HG02852 (cell line): ENCODE data around the gene GLI2.

ENCODE experiments used
- ATAC-seq: cut with Tn5 transposase; IDR thresholded peaks from one replicate; pipeline ENCODE4 v1.9.1; 2021; ENCODE audit warnings: mild to moderate bottlenecking, moderate library complexity; ENCODE audit not compliant: unreplicated experiment

GLI2 gene

DNA sequence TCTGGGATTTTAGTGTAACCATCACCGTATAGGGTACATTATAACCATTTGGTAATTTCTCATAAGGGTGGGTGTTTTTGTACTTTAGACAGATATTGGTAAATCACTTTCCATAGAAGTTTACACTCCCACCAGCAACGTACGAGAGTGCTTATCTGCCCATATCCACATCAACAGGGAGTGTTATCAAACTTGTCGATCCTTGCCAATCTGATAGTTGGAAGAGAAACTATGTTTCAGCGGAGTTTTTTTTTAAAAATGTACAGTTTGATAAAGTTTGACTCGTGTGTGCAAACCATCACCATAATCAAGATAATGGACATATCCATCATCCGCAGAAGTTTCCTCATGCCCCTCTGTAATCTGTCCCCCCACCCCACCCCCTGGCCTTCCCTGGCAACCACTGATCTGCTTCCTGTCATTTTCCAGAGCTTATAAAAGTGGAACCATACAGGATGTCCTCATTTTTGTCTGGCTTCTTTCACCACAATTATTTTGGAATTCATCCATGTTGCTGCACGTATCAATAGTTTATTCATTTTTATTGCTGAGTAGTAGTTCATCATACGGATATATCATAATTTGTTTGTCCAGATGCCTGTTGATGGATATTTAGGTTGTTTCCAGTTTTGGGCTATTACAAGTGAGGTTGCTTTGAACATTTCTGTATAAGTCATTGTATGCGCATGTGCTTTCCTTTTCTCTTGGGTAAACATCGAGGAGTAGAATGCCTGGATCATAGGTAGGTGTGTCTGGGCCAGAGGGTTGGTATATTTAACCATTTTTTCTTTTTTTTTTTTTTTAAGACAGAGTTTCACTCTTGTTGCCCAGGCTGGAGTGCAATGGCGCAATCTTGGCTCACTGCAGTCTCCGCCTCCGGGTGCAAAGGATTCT, 18.6 kb downstream of the GLI2 start:
- ATAC-seq = no peak

DNA sequence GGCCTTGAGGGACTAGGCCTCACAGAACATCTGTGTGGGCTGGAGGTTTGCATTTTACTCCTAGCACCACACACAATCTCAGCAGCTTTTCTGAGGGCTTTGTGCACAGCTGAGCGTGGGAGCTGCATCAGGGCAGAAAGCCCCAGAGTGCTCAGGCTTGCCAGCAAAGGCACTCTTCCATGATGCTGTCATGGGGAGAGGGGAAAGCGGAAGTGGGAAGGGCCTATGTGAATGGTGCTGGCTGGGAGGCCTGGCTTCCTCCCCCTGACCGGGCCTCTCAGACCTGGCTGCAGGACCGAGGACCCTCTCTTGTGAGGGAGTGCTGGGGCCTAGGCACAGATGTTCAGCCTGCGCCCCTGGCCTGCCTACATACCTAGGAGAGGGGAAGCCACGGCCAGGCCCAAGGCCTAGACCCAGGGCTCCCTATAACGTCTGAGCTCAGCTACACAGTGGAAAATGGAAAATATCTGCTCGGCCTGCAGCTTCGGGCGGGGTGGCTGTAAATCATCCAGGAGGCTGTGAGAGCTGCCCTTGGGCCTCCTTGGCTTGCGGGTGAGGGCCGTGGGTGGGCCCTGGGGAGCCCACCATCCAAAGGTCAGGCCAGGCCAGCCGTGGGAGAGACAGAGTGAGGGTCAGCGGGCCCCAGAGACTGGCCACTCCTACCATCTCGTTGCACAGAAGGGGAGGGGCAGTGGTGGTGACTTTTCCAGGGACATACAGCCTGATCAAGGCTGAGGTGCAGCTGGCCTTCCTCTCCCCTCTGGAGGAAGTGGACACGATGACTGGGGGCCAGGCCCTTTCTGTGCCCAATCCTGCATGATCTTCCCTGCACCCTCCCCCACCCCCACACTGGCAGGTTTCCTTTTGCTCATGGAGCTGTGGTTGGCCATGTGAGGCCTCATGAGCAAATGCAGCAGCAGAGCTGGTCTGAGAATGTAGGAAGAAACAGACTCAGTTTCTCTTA, 22.8 kb downstream of the GLI2 start:
- no peak for ATAC-seq

DNA sequence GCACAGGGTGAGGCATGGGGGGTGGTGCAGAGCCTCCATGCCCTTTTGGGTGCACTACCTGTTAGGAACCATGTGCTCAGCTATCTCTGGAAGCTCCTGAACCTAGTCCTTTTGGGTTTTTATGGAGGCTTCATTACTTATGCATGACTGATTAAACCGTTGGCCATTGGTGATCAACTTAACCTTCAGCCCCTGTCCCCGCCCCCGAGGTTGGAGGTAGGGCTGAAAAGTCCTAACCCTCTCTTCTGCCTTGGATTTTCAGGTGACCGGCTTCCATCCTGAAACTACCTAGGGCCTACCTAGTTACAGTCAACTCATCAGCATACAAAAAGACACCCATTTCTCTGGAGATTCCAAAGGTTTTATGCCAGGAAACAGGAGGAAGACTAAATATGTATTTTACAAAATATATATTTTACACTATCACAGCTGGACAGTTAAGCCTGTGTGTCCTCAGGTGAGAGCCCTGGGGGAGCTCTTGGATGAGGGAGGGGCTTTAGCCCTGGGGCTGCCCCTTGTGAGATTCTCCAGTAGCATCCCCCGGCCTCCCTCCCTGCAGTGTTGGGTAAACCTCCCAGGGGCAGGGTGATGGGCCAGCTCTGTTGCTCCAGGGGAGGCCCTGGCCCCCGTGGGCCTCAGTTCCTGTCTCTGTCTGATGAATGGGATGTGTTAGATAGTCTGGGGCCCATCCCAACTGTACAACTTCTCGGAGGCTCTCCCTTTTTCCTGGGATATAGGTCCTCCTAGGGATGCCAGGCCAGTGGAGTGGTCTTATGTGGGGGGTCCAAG, 24.1 kb downstream of the GLI2 start:
- no peak for ATAC-seq

DNA sequence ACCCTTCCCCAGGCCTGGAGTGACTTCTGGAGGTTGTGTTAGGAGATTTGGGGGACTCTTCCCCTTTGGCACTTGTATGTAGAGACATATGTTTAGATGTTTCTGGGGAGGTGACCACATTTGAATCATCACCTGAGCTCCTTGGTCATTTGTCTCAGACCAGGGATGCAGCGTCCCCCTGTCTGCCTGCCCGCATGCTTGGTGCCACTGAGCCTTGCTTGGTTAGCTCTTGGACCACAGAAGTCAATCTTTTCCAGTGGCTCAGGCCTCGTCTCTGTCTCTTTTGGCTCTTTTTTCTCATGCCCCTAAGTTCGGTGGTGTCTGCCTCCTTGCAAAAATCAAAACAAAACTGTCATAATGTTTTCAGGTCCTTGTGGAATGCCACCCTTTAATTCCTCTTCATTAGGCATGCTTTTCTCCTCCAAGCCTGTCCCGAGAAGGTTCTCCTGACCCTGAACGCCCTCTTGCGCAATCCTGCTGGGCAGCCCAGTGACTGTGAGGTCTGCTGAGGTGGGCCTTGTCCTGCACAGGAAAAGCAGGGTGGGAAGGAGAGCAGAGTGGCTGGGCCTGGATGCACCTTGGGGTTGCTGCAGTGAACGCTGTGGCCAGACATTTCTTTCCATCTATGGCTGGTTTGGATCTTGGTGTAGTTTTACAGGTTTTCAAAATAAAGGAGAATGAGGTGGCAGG, 24.9 kb downstream of the GLI2 start:
- no peak for ATAC-seq

DNA sequence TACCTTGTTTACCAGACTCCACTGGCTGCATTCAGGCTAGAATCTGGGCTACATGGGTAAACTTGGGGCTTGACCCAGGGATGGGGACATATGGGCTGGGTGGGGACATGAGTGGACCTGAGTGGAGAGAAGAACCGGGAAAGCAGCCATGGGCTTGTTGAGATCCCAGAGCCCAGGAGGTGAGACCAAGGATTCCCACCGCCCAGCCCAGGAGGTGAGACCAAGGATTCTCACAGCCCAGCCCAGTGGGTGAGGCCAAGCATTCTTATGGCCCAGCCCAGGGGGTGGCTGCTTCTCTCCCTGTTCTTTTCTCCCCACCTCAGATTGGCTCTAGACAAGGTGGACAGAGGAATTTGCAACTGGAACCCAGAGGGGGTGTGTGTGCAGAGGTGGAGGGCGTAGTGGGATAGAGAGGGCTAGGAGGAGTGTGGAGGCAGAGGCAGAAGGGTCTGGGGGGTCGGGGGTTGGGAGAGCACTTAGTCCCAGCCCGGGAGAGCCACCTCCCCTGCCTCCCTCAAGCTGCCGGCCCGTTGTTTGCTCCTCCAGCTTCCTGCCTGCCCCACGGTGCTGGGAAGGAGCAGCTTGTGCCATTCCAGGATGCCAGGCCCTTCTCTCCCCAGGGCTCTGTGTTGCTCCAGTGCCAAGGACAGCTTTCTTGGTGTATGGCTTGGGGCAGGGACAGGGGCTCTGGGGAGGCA, 25.6 kb downstream of the GLI2 start:
- ATAC-seq = no peak

DNA sequence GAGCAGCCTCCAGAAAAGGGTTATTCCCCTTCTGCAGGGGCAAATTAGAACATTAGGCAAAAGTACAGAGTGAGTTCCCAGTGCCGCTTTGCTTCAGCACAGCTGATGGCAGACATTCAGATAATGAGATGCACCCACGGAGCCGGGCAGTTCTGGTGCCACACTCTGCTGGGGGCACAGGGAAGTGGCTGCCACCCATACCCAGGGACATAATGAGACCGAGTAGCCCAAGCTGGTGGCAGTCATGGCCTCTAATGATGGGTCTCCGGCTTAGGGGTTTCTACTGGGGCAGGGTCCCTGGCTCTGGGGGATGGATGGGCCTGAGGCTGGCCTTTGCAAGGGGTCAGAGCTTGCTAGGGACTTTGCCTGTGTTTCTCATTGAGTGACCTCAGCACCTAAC, 26.2 kb downstream of the GLI2 start:
- ATAC-seq = no peak

DNA sequence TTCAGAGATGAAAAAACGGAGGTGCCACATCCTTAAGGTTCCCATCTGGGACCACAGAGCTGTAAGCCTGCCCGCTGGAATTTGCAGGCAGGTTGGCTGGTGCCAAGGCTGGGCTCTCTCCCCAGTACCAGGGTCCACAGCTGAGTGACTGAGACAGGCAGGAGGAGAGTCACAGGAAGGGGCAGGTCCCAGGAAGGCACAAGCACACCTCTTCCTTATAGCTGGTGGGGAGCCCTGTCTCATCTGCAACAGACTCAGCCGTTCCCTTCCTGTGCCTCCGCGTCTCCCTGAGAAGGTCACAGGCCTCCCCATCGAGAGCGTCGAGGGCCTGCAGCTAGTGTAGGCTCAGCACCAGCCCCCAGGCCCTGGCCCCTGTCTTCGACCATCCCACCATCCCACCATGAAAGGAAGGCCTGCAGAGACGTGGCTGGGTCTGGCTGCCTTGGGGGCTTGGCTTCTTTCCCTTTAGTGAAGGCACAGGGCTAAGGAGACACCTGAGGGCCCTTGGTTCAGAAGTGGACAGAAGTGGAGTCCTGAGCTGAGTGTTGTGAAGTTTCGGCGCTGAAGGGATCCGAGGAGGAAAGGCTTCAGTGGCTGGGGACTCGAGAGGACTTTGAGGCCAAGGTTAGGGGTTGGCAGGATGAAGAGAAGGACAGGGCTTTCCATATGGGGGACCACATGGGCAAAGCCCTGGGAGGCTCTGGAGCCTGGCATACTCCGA, 26.8 kb downstream of the GLI2 start:
- ATAC-seq = no peak

DNA sequence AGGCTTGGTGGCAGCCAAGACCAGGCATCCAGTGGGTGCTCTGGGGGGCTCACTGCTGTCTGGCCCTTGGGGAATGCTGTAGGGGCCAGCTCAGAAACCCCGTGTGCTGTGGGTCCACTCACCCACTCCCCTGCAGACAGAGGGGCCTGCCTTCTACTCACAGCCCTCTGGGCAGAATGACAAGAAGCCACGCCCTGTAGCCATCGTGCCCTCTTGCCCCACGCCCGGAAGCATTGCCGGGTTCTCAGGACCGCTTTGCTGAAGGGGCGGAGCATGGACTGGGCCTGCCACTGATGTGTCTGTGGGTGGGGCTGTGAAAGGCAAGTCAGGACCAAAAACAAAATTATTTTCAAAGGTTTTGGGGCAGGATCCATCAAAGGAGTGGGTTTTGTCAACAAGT, 27.8 kb downstream of the GLI2 start:
- no peak for ATAC-seq

DNA sequence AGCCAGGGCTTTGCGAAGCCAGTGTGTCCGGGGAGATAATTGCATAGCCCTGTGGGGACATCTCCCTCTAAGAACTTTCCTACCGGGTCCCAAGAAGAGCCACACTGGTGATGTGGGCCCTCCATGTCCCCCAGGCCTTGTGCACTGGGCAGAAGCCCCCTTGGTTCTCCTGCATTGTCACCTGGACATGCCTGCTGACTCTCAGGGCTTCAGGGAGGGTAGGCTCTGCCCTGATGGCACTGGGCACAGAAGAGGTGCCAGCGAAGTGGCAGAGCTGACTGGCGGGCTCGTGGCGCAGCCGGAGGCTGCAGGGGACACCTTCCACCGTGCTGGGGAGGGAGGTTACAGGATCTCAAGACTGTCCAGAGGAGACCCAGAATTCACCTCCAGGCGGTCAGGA, 28.3 kb downstream of the GLI2 start:
- no peak for ATAC-seq

DNA sequence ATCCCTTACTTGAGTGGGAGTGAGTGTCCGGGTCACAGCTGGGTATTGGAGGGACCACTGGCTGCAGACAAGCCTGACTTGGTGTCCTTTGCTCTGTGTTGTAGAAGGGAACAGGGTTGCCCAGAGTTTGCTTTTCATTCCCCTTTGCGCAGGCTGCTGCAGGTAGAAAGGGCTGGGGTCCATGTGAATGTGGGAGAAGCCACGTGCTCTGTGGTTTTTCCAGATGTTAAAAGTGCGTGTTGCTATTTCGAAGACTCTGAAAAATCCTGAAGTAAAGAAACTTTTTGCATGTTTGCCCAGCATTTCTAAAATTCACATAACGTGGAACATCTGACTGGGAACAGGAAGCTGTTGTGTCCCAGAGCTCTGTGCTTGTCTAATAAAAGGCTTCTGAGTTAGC, 28.8 kb downstream of the GLI2 start:
- no peak for ATAC-seq

DNA sequence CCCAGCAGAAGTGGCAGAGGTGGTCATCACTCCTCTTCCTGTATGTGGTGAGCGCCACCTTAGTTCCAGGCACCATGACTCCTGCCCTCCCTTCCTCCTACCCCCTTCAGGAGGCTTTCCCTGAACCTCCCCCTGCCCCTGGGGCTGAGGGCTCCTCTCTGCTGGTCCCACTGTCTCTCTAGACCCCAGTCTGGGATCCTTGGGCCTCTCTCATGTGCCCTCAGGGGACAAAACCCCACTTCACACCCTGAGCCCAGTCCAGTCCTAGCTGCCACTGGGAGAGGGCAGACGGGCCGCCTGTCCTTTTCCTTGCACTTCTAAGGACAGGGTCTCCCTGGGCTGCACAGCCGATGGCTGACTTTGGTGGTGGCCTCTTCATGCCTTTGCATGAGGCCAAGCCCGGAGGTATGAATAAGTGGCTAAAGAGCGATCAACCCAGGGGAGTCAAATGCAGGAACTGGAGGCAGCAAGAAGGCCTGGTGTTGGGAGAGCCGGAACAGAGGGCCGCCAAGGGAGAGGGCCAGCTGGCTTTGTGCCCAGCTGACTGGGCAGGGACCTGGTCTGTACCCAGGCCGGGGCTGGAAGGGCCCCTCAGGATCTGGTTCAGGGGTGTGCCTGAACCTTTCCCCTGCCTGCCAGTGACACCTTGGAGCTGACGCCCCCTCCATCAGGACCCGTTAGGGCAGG, 29.5 kb downstream of the GLI2 start:
- ATAC-seq = no peak

DNA sequence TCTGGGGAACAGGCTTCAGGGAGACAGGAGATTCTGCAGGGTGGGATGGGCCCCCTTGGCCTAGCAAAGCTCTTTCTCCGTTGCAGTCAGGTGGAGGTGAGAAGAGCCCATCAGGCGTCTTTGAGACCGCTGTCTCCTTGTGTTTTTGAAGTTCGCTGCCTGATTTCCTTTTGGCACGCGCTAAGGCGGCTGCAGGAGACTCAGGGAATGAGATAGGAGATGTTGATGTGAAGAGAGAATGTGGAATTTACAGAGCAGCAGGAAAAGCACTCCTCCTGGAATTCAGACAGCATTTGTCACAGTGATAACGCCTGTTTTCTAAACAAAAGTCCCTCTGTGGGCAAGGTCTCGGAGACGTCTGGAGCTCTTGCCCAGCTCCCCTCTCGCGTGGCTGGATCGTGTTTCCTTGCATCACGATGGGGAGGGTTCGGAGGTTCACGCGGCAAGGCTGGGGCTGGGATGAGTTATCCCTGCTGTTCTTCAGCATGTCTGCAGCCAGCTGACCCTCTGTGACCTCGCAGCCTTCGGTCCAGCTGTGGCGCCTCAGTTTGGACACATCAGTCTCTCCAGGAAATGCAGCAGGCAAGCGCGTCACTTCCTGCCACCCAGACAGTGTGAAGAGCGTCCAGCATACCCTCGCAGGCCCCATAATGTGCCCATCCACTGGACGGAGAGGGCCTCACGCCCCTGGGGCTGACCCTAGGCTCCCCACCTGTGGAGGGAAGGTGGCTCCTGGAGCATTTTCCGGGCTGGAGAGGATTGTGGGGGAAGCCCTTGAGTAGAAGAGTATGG, 30.2 kb downstream of the GLI2 start:
- no peak for ATAC-seq

DNA sequence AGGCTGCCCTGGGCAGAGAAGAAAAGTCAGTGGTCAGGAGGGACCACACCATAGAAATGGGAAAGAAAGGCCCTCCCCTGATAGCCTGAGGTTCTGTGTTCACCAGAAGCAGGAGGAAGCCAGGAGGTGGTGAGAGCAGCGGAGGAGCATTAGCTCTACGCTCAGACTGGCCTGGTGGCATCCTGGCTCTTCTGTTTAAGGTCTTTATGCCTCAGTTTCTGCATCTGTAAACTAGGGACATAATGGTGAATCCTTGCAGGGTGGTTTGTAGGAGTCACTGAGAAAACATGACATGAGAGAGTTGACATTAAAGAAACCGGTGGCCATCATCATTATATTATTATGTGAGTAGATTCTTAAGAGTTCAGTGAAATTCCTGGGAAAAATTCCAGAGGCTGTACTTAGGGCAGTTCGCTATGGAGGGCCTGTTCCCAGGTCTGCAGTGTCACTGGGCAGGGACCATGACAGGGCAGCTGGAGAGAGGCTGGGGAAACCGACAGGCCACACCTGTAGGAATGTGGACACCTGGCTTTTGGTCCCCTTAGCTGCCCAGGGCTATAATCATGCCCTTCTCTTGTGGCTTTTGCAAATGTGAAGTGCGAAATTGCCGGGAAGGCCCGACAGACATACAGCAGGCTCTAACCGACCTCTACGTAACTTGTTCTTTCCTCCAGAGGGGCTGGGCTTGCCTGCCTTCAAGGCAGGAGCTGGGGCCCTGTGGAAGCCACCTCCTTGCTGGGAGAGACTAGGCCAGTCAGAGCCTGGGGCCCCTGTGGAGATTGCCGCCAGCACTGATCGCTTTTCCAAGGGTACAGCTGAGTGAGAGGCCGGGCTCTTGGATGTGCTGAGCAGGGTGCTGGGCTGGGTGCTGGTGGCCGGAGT, 31.0 kb downstream of the GLI2 start:
- ATAC-seq = no peak

DNA sequence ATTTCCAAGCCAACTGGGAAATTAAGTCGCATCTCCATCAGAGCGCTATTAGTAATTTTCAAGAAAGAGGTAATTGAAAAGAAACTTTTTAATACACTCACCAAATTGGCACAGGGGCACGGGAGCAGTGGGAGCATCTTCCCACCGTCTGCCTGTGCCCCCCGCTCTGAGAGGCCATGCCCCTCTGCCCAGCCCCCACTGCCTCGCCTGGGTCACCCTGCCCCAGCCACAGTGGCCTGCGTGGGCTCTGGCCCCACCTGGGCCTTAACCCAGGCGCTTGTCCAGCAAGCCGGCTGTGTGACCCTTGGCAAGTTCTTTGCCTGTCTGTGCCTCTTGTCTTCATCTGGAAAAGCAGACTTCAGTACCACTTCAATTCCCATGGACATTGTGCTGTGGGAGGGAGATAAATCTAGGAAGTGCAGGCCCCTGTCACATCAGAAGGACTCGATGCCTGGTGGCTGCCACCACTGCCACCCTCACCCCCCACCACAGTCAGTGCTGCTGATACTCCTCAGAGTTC, 31.9 kb downstream of the GLI2 start:
- ATAC-seq = no peak

DNA sequence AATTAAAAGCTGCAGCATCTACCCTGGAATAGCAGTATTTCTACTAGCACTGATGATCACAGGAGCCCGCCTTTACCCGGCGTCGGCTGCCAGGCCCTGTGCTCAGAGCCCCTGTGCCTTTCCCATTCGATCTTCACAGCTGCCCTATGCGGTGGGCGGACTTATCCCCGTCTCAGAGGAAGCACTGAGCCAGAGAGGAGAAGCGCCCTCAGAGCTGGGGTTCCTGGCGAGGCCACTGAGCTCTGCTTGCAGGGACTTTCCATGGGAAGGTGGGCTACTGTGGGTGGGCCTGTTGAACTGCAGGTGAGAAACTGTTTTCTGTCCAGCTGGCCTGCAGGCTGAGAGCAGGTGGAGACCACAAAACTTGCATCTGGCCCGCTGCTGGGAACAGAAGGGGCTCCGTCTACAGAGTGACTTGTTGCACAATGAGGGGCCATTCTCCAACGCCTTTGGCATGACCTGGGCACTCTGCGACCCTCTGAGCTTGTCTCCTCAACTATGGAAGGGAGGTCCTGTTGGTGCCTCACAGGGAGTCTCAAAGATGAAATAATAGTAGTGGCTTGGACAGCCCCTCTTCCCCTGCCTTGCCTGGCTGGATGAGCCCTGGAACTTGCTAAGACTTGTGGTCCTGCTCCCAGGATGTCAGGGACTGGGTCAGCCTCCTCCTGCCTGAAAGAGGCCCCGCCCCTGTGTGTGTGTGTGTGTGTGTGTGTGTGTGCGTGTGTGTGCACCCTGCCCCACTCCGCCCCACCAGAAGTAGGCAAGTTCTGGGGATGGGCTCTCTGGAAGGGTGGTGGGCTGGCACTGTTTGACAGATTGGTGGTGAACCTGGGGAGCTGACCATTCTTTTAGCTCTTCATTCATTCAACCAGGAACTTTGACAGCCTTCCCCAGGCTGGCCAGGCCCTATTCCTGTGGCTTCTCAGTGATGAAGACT, 32.7 kb downstream of the GLI2 start:
- ATAC-seq = no peak
